HepG2 (cell line): ENCODE results near the gene TMED6. TPM values are rescaled to one million over a fixed set of nuclear protein-coding genes. Genes with fewer than 3 reads are reported as not detected.
A peak's percentile ranks its signal among the peaks of the same experiment; 100 is the strongest.

Experiments used
- AGO2 ChIP-seq: fragments of 200-400 bp; formaldehyde crosslinking; optimal IDR thresholded peaks from 2 replicates; pipeline ENCODE3; 2017; ENCODE audit warnings: mild to moderate bottlenecking, low read depth, low read length, moderate library complexity
- ETV5 ChIP-seq: IDR thresholded peaks from 2 replicates; pipeline ENCODE4 v1.6.1; 2018; ENCODE audit warnings: missing biosample characterization, missing genetic modification reagents, inconsistent platforms, borderline replicate concordance
- FOXA3 ChIP-seq: IDR thresholded peaks from 2 replicates; pipeline ENCODE4 v1.6.1; 2016; ENCODE audit warnings: missing genetic modification reagents, missing compliant biosample characterization
- HMG20B ChIP-seq: conservative IDR thresholded peaks from 2 replicates; pipeline ENCODE4 v1.6.1; 2016; ENCODE audit warnings: missing genetic modification reagents, missing compliant biosample characterization
- PHF20 ChIP-seq: sonication (generic); formaldehyde crosslinking; IDR thresholded peaks from 2 replicates; pipeline ENCODE4 v1.5.0; 2020; ENCODE audit warnings: mild to moderate bottlenecking, missing genetic modification reagents
- PLRG1 ChIP-seq: fragments of 450-650 bp; conservative IDR thresholded peaks from 2 replicates; pipeline ENCODE4 v1.6.1; 2016
- SALL2 ChIP-seq: sonication (generic); formaldehyde crosslinking; IDR thresholded peaks from 2 replicates; pipeline ENCODE4 v1.8.1; 2023; ENCODE audit warnings: mild to moderate bottlenecking, missing genetic modification reagents, inconsistent platforms
- SMAD9 ChIP-seq: sonication (generic); formaldehyde crosslinking; IDR thresholded peaks from 2 replicates; pipeline ENCODE4 v1.5.1; 2020; ENCODE audit warnings: mild to moderate bottlenecking, missing genetic modification reagents
- XRCC5 ChIP-seq: fragments of 200-400 bp; formaldehyde crosslinking; optimal IDR thresholded peaks from 2 replicates; pipeline ENCODE3; 2017; ENCODE audit warnings: mild to moderate bottlenecking, low read length
- ZBTB1 ChIP-seq: sonication (generic); formaldehyde crosslinking; IDR thresholded peaks from 2 replicates; pipeline ENCODE4 v1.4.0; 2020; ENCODE audit warnings: missing genetic modification reagents, borderline replicate concordance
- ZNF883 ChIP-seq: sonication (generic); formaldehyde crosslinking; IDR thresholded peaks from 2 replicates; pipeline ENCODE4 v1.5.1; 2020; ENCODE audit warnings: mild to moderate bottlenecking, missing genetic modification reagents; ENCODE audit errors: not compliant biosample characterization
- polyA plus RNA-seq, 8 experiments: library from polyadenylated mRNA; depleted of rRNA in 3 of 8; stranded (reverse) in 7 of 8; unstranded in 1 of 8; fragments of >200 nt; fragmentation: Illumina TruSeq in 4 of 8; extraction: Trizol in 4 of 8; gene quantifications; 2 replicates each; pipeline versions ENCODE4 v1.2.1 to v1.2.3, GENCODE V29; 2011 to 2016; ENCODE audit warnings: low read depth in 4 of 8, missing spikeins in 1 of 8, mixed read lengths in 1 of 8; ENCODE audit not compliant: insufficient read depth in 1 of 8
- total RNA-seq, 5 experiments: library from RNA; depleted of rRNA; stranded (reverse); fragments of >200 nt; fragmentation: Illumina TruSeq; extraction: Trizol; gene quantifications; 2 replicates each; pipeline ENCODE4 v1.2.3, GENCODE V29; 2016; ENCODE audit warnings: low read depth in 1 of 5
- TF ChIP-seq, protein P1 (sequence below): sonication (generic); formaldehyde crosslinking; conservative IDR thresholded peaks from 2 replicates; pipeline ENCODE4 v1.8.0; 2022; ENCODE audit warnings: missing genetic modification reagents
- TF ChIP-seq, protein P2 (sequence below): sonication (generic); formaldehyde crosslinking; IDR thresholded peaks from 2 replicates; pipeline ENCODE4 v1.4.0; 2020; ENCODE audit warnings: missing genetic modification reagents
- TF ChIP-seq, protein P3 (sequence below): sonication (generic); formaldehyde crosslinking; IDR thresholded peaks from 2 replicates; pipeline ENCODE4 v1.4.0; 2020; ENCODE audit warnings: missing genetic modification reagents
- TF ChIP-seq, protein P4 (sequence below): sonication (generic); formaldehyde crosslinking; IDR thresholded peaks from 2 replicates; pipeline ENCODE4 v1.5.0; 2020; ENCODE audit warnings: missing genetic modification reagents, mild to moderate bottlenecking, borderline replicate concordance
- TF ChIP-seq, protein P5 (sequence below): sonication (generic); formaldehyde crosslinking; IDR thresholded peaks from 2 replicates; pipeline ENCODE4 v1.5.0; 2020; ENCODE audit warnings: missing genetic modification reagents
- TF ChIP-seq, protein P6 (sequence below): sonication (generic); formaldehyde crosslinking; IDR thresholded peaks from 2 replicates; pipeline ENCODE4 v1.8.1; 2023; ENCODE audit warnings: mild to moderate bottlenecking, missing genetic modification reagents

The TMED6 gene
- total and polyA plus RNA-seq, 2 of the 13 experiments (the other 11 are each of a cell fraction or from before 2014, with no cell fraction given), result 9.8 to 14.4 TPM

DNA sequence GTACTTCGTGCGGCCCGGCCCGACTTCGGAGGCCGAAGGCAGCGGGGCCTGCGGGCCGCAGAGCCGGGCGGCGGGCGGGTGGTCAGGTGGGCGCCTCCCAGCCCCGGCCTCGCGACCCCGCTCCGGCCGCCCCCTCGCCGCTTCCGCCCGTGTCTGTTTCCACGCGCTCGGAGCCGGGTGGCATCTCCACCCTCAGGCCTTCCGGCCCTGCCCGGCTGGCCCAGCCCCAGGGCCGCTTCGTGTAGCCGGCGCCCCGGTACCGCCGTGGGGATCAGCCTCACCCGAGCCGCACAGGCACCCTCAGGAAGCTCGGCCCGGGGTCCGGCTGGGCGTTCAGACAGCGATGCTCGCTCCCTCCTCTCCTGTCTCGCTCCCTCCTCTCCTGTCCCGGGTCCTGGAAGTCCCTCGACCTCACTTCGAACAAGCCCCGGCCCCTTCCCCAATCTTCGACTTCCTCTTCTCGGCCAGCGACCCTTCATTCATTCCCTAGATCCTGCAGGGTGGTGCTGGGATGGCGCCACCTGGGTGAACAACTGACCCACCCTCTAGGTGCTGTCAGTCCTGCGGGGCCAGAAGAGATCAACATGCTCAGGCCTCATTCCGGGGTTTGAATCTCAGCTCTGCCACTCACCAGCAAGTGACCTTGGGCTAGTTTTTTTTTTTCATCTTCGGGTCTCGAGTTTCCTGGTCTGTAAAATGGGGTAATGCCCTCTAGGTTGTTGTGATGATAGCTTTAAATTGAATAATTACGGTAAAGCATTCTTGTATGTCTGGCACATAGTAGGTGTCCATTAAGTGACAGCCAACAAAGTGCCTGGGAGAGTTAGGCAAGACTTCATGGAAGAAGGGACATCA, 39.8 kb downstream of the TMED6 start (continued):
- TF ChIP-seq ZBTB1 (CRISPR knock-in tag) (no peak), PLRG1 (no peak), PHF20 (CRISPR knock-in tag) (0 out of 2 replicates have a peak, but pooled peaks have one; percentile 8), SMAD9 (CRISPR knock-in tag) (no peak), SALL2 (CRISPR knock-in tag) (peak; percentile 79), XRCC5 (peak; percentile 62), AGO2 (peak; percentile 91), FOXA3 (CRISPR knock-in tag) (peak; percentile 46), ZNF883 (CRISPR knock-in tag) (peak; percentile 23), HMG20B (peak; percentile 79), ETV5 (0 out of 2 replicates have a peak, but pooled peaks have one; percentile 2)
- TF ChIP-seq, protein P1, sequence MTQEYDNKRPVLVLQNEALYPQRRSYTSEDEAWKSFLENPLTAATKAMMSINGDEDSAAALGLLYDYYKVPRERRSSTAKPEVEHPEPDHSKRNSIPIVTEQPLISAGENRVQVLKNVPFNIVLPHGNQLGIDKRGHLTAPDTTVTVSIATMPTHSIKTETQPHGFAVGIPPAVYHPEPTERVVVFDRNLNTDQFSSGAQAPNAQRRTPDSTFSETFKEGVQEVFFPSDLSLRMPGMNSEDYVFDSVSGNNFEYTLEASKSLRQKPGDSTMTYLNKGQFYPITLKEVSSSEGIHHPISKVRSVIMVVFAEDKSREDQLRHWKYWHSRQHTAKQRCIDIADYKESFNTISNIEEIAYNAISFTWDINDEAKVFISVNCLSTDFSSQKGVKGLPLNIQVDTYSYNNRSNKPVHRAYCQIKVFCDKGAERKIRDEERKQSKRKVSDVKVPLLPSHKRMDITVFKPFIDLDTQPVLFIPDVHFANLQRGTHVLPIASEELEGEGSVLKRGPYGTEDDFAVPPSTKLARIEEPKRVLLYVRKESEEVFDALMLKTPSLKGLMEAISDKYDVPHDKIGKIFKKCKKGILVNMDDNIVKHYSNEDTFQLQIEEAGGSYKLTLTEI, result no peak
- TF ChIP-seq, protein P2, sequence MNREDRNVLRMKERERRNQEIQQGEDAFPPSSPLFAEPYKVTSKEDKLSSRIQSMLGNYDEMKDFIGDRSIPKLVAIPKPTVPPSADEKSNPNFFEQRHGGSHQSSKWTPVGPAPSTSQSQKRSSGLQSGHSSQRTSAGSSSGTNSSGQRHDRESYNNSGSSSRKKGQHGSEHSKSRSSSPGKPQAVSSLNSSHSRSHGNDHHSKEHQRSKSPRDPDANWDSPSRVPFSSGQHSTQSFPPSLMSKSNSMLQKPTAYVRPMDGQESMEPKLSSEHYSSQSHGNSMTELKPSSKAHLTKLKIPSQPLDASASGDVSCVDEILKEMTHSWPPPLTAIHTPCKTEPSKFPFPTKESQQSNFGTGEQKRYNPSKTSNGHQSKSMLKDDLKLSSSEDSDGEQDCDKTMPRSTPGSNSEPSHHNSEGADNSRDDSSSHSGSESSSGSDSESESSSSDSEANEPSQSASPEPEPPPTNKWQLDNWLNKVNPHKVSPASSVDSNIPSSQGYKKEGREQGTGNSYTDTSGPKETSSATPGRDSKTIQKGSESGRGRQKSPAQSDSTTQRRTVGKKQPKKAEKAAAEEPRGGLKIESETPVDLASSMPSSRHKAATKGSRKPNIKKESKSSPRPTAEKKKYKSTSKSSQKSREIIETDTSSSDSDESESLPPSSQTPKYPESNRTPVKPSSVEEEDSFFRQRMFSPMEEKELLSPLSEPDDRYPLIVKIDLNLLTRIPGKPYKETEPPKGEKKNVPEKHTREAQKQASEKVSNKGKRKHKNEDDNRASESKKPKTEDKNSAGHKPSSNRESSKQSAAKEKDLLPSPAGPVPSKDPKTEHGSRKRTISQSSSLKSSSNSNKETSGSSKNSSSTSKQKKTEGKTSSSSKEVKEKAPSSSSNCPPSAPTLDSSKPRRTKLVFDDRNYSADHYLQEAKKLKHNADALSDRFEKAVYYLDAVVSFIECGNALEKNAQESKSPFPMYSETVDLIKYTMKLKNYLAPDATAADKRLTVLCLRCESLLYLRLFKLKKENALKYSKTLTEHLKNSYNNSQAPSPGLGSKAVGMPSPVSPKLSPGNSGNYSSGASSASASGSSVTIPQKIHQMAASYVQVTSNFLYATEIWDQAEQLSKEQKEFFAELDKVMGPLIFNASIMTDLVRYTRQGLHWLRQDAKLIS (CRISPR knock-in tag), result no peak
- TF ChIP-seq, protein P3, sequence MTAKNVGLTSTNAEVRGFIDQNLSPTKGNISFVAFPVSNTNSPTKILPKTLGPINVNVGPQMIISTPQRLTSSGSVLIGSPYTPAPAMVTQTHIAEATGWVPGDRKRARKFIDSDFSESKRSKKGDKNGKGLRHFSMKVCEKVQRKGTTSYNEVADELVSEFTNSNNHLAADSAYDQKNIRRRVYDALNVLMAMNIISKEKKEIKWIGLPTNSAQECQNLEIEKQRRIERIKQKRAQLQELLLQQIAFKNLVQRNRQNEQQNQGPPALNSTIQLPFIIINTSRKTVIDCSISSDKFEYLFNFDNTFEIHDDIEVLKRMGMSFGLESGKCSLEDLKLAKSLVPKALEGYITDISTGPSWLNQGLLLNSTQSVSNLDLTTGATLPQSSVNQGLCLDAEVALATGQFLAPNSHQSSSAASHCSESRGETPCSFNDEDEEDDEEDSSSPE (CRISPR knock-in tag), result 0 out of 2 replicates have a peak, but pooled peaks have one; percentile 19
- TF ChIP-seq, protein P4, sequence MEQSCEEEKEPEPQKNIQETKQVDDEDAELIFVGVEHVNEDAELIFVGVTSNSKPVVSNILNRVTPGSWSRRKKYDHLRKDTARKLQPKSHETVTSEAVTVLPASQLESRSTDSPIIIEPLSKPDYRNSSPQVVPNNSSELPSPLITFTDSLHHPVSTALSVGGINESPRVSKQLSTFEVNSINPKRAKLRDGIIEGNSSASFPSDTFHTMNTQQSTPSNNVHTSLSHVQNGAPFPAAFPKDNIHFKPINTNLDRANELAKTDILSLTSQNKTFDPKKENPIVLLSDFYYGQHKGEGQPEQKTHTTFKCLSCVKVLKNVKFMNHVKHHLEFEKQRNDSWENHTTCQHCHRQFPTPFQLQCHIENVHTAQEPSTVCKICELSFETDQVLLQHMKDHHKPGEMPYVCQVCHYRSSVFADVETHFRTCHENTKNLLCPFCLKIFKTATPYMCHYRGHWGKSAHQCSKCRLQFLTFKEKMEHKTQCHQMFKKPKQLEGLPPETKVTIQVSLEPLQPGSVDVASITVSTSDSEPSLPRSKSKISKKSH (CRISPR knock-in tag), result peak; percentile 86
- TF ChIP-seq, protein P5, sequence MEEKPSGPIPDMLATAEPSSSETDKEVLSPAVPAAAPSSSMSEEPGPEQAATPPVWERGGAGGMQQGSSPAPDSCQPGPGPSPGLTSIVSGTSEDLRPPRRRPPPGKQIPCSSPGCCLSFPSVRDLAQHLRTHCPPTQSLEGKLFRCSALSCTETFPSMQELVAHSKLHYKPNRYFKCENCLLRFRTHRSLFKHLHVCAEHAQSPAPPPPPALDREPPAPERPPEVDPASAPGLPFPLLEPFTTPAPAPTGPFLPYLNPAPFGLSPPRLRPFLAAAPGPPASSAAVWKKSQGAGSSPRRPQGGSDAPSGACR, result peak; percentile 78
- TF ChIP-seq, protein P6, sequence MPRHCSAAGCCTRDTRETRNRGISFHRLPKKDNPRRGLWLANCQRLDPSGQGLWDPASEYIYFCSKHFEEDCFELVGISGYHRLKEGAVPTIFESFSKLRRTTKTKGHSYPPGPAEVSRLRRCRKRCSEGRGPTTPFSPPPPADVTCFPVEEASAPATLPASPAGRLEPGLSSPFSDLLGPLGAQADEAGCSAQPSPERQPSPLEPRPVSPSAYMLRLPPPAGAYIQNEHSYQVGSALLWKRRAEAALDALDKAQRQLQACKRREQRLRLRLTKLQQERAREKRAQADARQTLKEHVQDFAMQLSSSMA (CRISPR knock-in tag), result peak; percentile 43
